Uterus (tissue), 2 donors: Measurements from ENCODE around the gene MAPK8IP2.

Source experiments
- POLR2A ChIP-seq, 2 donors: fragments of 450-650 bp; IDR thresholded peaks; one replicate each; pipeline ENCODE4 v1.6.1; 2016; ENCODE audit warnings: antibody characterized with exemption in 2 of 2, mild to moderate bottlenecking in 1 of 2, moderate library complexity in 1 of 2
- TF ChIP-seq, protein P1 (sequence below), 4 experiments: fragments of 200-600 bp in 2 of 4; fragments of 450-650 bp in 2 of 4; sonication (generic) in 2 of 4; IDR thresholded peaks; one replicate each; pipeline ENCODE4 v1.5.1; 2016 to 2019; ENCODE audit warnings: antibody characterized with exemption in 4 of 4, mild to moderate bottlenecking in 2 of 4, moderate library complexity in 1 of 4

DNA sequence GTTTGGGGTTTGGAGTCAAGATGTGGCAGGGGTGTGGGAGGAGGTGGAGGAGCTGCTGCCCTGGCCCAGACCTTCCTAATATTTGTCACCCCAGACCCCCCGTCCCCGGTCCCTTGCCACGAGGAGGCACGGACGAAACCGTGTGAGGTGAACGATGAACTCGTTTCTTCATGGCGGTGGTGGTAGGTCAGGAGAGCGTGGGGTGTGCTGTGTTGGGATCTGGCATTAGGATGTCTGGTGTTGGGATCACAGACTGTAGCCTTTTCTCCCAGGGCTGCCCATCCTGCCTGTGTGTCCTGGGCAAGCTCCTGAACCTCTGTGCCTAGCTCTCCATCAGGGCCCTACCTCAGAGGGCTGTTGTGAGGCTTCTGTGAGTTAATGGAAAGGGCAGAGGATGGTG, 8.4 kb downstream of the MAPK8IP2 start:
- TF ChIP-seq, protein P1, sequence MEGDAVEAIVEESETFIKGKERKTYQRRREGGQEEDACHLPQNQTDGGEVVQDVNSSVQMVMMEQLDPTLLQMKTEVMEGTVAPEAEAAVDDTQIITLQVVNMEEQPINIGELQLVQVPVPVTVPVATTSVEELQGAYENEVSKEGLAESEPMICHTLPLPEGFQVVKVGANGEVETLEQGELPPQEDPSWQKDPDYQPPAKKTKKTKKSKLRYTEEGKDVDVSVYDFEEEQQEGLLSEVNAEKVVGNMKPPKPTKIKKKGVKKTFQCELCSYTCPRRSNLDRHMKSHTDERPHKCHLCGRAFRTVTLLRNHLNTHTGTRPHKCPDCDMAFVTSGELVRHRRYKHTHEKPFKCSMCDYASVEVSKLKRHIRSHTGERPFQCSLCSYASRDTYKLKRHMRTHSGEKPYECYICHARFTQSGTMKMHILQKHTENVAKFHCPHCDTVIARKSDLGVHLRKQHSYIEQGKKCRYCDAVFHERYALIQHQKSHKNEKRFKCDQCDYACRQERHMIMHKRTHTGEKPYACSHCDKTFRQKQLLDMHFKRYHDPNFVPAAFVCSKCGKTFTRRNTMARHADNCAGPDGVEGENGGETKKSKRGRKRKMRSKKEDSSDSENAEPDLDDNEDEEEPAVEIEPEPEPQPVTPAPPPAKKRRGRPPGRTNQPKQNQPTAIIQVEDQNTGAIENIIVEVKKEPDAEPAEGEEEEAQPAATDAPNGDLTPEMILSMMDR (IDR thresholded peaks at IDR 0.05) = no peak
- no peak for TF ChIP-seq POLR2A (IDR thresholded peaks at IDR 0.05)
